Endodermal cell (in vitro differentiated cells): ENCODE data around the gene PRDM16. TPM values are rescaled to one million over a fixed set of nuclear protein-coding genes. Genes with fewer than 3 reads are reported as not detected.

Source experiments
- DNase-seq: peaks from one replicate; pipeline ENCODE4 v3.0.0-alpha.2; 2017
- H3K27ac ChIP-seq: 2 replicates; pipeline ENCODE4 v1.5.1; 2013; ENCODE audit warnings: mild to moderate bottlenecking, low read depth, low read length, moderate library complexity
- H3K27me3 ChIP-seq: 2 replicates; pipeline ENCODE4 v1.6.1; 2013; ENCODE audit warnings: mild to moderate bottlenecking, low read length, moderate library complexity; ENCODE audit not compliant: insufficient read depth, control insufficient read depth, poor library complexity, severe bottlenecking
- H3K36me3 ChIP-seq: 2 replicates; pipeline ENCODE4 v1.7.0; 2013; ENCODE audit warnings: mild to moderate bottlenecking, low read length, moderate library complexity; ENCODE audit not compliant: control insufficient read depth, insufficient read depth
- H3K4me1 ChIP-seq: one replicate; pipeline ENCODE4 v1.7.0; 2013; ENCODE audit warnings: low read length; ENCODE audit not compliant: control insufficient read depth, insufficient read depth
- H3K4me3 ChIP-seq: 2 replicates; pipeline ENCODE4 v1.5.1; 2013; ENCODE audit warnings: mild to moderate bottlenecking, low read length, moderate library complexity
- H3K9ac ChIP-seq: 2 replicates; pipeline ENCODE4 v1.6.1; 2013; ENCODE audit warnings: mild to moderate bottlenecking, low read length, moderate library complexity; ENCODE audit not compliant: poor library complexity, severe bottlenecking; ENCODE audit errors: extremely low read depth
- H3K9me3 ChIP-seq: 2 replicates; pipeline ENCODE4 v1.6.1; 2013; ENCODE audit warnings: mild to moderate bottlenecking, low read length, moderate library complexity; ENCODE audit not compliant: control insufficient read depth
- H3K27ac Mint-ChIP-seq: 2 replicates; pipeline ENCODE4 v1.8.0; 2020; ENCODE audit warnings: mixed read lengths
- H3K27me3 Mint-ChIP-seq: 2 replicates; pipeline ENCODE4 v1.8.0; 2021; ENCODE audit warnings: mild to moderate bottlenecking, mixed read lengths; ENCODE audit not compliant: insufficient read depth
- H3K36me3 Mint-ChIP-seq: 2 replicates; pipeline ENCODE4 v1.8.0; 2020; ENCODE audit warnings: low read depth, mixed read lengths
- H3K4me1 Mint-ChIP-seq: 2 replicates; pipeline ENCODE4 v1.8.0; 2020; ENCODE audit warnings: mixed read lengths
- H3K4me3 Mint-ChIP-seq: 2 replicates; pipeline ENCODE4 v1.8.0; 2020; ENCODE audit warnings: mild to moderate bottlenecking, moderate library complexity, mixed read lengths
- H3K9me3 Mint-ChIP-seq: 2 replicates; pipeline ENCODE4 v1.8.0; 2020; ENCODE audit warnings: mild to moderate bottlenecking, mixed read lengths
- WGBS, 2 experiments: methylation state at CpG; one replicate each; pipeline versions ENCODE4 v1.1.5 to v1.1.7; 2013; ENCODE audit warnings: missing lambda C conversion rate in 2 of 2, mixed read lengths in 1 of 2; ENCODE audit not compliant: insufficient coverage in 1 of 2, insufficient read length in 1 of 2; 5-methylcytosine and 5-hydroxymethylcytosine counted together
- total RNA-seq, 2 donors: library from RNA; stranded (reverse); fragmentation: NEBNext Ultra II Directional in 1 of 2; extraction: Animal tissue kit (Norgen Biotek cat#: 25700) in 1 of 2; gene quantifications; 2 replicates in 1 of 2; 3 replicates in 1 of 2; pipeline ENCODE4 v1.2.1, GENCODE V29; 2021
- TF ChIP-seq, protein P1 (sequence below): fragments of 200-600 bp; sonication (generic); conservative IDR thresholded peaks from 2 replicates; pipeline ENCODE4 v1.5.0; 2021; ENCODE audit warnings: antibody characterized with exemption, mild to moderate bottlenecking

The PRDM16 gene
- total RNA-seq, 2 donors from 2014 or later, result 2.1 to 4.0 TPM

DNA sequence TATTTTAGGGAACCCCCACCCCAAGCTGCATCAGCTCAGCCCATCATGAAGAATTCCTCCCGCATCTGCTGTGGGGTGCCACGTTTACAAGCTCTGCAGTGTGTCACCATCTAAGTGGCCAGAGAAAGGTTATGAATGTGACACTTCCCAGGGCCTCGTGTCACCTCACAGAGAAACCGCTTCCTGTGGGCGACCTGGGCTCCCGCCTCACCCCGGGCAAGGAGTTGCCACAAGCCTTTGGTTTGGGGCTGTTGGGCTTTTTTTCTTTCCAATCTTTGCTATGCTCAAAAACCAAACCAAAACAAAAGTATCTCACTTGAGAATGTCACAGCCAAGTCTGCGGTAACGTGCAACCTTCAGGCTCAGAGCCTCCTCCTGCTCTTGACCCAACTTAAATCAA is 303.3 kb downstream of the PRDM16 start:
- H3K4me1 Mint-ChIP-seq, result no peaks in the 10 kb centered on the region
- no peaks in the 10 kb centered on the region for H3K36me3 Mint-ChIP-seq
- H3K27me3 ChIP-seq, result no peaks in the 10 kb centered on the region
- H3K27ac ChIP-seq, result no peak overlapping the region
- H3K36me3 ChIP-seq, result no peaks in the 10 kb centered on the region
- no peak overlapping the region for H3K4me3 ChIP-seq
- TF ChIP-seq, protein P1, sequence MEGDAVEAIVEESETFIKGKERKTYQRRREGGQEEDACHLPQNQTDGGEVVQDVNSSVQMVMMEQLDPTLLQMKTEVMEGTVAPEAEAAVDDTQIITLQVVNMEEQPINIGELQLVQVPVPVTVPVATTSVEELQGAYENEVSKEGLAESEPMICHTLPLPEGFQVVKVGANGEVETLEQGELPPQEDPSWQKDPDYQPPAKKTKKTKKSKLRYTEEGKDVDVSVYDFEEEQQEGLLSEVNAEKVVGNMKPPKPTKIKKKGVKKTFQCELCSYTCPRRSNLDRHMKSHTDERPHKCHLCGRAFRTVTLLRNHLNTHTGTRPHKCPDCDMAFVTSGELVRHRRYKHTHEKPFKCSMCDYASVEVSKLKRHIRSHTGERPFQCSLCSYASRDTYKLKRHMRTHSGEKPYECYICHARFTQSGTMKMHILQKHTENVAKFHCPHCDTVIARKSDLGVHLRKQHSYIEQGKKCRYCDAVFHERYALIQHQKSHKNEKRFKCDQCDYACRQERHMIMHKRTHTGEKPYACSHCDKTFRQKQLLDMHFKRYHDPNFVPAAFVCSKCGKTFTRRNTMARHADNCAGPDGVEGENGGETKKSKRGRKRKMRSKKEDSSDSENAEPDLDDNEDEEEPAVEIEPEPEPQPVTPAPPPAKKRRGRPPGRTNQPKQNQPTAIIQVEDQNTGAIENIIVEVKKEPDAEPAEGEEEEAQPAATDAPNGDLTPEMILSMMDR, result no peak
- 92% methylated on average over 5 to 9 of the region's 9 CpGs for WGBS, 2 experiments
- H3K9ac ChIP-seq, result no peak overlapping the region
- peaks cover 1% of the 10 kb centered on the region for H3K27me3 Mint-ChIP-seq
- no peaks in the 10 kb centered on the region for H3K9me3 Mint-ChIP-seq
- no peak overlapping the region for H3K4me3 Mint-ChIP-seq
- no peak for DNase-seq
- no peaks in the 10 kb centered on the region for H3K4me1 ChIP-seq
- H3K27ac Mint-ChIP-seq, result no peak overlapping the region
- H3K9me3 ChIP-seq, result no peaks in the 10 kb centered on the region

- no peak for DNase-seq
- no peaks in the 10 kb centered on the region for H3K27me3 ChIP-seq
- no peaks in the 10 kb centered on the region for H3K36me3 Mint-ChIP-seq
- 91 to 94% methylated on average over 17 to 19 of the region's 19 CpGs for WGBS, 2 experiments
- no peaks in the 10 kb centered on the region for H3K4me1 ChIP-seq
- H3K27ac Mint-ChIP-seq, result no peak overlapping the region
- no peak overlapping the region for H3K27ac ChIP-seq
- no peaks in the 10 kb centered on the region for H3K36me3 ChIP-seq
- H3K9me3 ChIP-seq, result no peaks in the 10 kb centered on the region
- H3K4me1 Mint-ChIP-seq, result no peaks in the 10 kb centered on the region
- TF ChIP-seq, protein P1, result no peak
- H3K4me3 ChIP-seq, result no peak overlapping the region
- H3K27me3 Mint-ChIP-seq, result peaks cover 1% of the 10 kb centered on the region
- no peak overlapping the region for H3K4me3 Mint-ChIP-seq
- no peak overlapping the region for H3K9ac ChIP-seq
- H3K9me3 Mint-ChIP-seq, result no peaks in the 10 kb centered on the region
These were observed 304.2 kb downstream of the PRDM16 start for GRCh38 chr1:3373175-3373574.

- Histone ChIP-seq H3K36me3 (no peaks in the 10 kb centered on the region), H3K27ac (no peak overlapping the region), H3K27me3 (no peaks in the 10 kb centered on the region), H3K9me3 (no peaks in the 10 kb centered on the region), H3K4me3 (no peak overlapping the region), H3K4me1 (no peaks in the 10 kb centered on the region), H3K9ac (no peak overlapping the region)
- Mint-ChIP-seq H3K27me3 (peaks cover 1% of the 10 kb centered on the region), H3K9me3 (no peaks in the 10 kb centered on the region), H3K4me1 (no peaks in the 10 kb centered on the region), H3K36me3 (no peaks in the 10 kb centered on the region), H3K27ac (no peak overlapping the region), H3K4me3 (no peak overlapping the region)
- WGBS, 2 experiments, result 94 to 95% methylated on average over 8 to 20 of the region's 20 CpGs
- DNase-seq, result no peak
- TF ChIP-seq, protein P1, result no peak
These were observed 304.9 kb downstream of the PRDM16 start for GRCh38 chr1:3373700-3374405.
